Hematopoietic multipotent progenitor cell treated with erythropoietin and hydrocortisone succinate and interleukin-3 and kit ligand, for 6 days (in vitro differentiated cells): ENCODE results near the gene LYVE1.

Source experiments
- DNase-seq: peaks from one replicate; pipeline ENCODE4 v3.0.0-alpha.2; 2015

Gene LYVE1

GRCh38 chr11:10591741-10592140 lies 23.3 kb upstream of the LYVE1 start:
- no peak for DNase-seq

GRCh38 chr11:10590218-10590915 lies 21.9 kb upstream of the LYVE1 start:
- no peak for DNase-seq

- peak; percentile 76 for DNase-seq
Observed at GRCh38 chr11:10588904-10589303, 20.4 kb upstream of the LYVE1 start.

- DNase-seq = no peak
Observed at GRCh38 chr11:10587995-10588394, 19.5 kb upstream of the LYVE1 start.

- no peak for DNase-seq
Observed at GRCh38 chr11:10587388-10587787, 18.9 kb upstream of the LYVE1 start.

GRCh38 chr11:10584071-10584501 lies 15.6 kb upstream of the LYVE1 start:
- peak; percentile 51 for DNase-seq

GRCh38 chr11:10581481-10582019 lies 13.1 kb upstream of the LYVE1 start:
- peak; percentile 36 for DNase-seq

- DNase-seq = no peak
Observed at GRCh38 chr11:10580623-10581022, 12.2 kb upstream of the LYVE1 start.

GRCh38 chr11:10579700-10580099 lies 11.2 kb upstream of the LYVE1 start:
- DNase-seq = no peak

- no peak for DNase-seq
Observed at GRCh38 chr11:10576035-10576398, 7.6 kb upstream of the LYVE1 start.

GRCh38 chr11:10575346-10576034 lies 7.0 kb upstream of the LYVE1 start:
- no peak for DNase-seq

GRCh38 chr11:10573556-10573955 lies 5.1 kb upstream of the LYVE1 start:
- no peak for DNase-seq

- DNase-seq = no peak
Observed at GRCh38 chr11:10573028-10573427, 4.6 kb upstream of the LYVE1 start.

- DNase-seq = no peak
Observed at GRCh38 chr11:10572533-10572932, 4.1 kb upstream of the LYVE1 start.

GRCh38 chr11:10567446-10567845 lies 1.0 kb downstream of the LYVE1 start:
- DNase-seq = no peak

GRCh38 chr11:10566257-10566957 lies 2.1 kb downstream of the LYVE1 start:
- DNase-seq = no peak

GRCh38 chr11:10565493-10565892 lies 3.0 kb downstream of the LYVE1 start:
- no peak for DNase-seq

- DNase-seq = peak; percentile 33
Observed at GRCh38 chr11:10564696-10565318, 3.7 kb downstream of the LYVE1 start.

GRCh38 chr11:10564030-10564429 lies 4.4 kb downstream of the LYVE1 start:
- DNase-seq = no peak

GRCh38 chr11:10561947-10562346 lies 6.5 kb downstream of the LYVE1 start:
- DNase-seq = no peak

GRCh38 chr11:10561043-10561818 lies 7.2 kb downstream of the LYVE1 start:
- no peak for DNase-seq

- DNase-seq = no peak
Observed at GRCh38 chr11:10558288-10558687, 10.2 kb downstream of the LYVE1 start.
